ENCODE measurements around the gene CDH4.

The CDH4 gene

GRCh38 chr20:61284752-61285151 is 32.7 kb downstream of the CDH4 start:
- DNase-seq = no peak

GRCh38 chr20:61285152-61285645 is 33.1 kb downstream of the CDH4 start:
- DNase-seq = no peak

DNA sequence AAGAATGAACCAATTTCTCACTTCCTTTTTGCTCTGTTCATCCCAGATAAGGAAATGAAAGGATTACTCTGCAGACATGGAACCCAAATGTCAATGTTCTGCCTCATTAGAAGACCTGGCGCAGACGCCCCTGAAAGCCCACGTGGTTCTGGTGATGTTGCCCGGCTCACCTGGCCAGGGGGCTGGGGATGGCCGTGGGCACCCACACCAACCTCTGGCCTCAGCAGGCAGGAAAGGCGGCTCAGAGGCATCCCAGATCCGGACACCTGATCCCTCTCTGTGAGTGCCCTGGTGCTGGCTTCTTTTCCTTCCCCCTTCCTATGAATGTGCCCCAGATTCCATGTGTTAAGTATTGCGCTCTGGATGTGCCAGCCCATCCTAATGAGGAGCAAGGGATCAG is 33.6 kb downstream of the CDH4 start:
- no peak for DNase-seq

GRCh38 chr20:61287583-61288275 is 35.7 kb downstream of the CDH4 start:
- DNase-seq = no peak

DNA sequence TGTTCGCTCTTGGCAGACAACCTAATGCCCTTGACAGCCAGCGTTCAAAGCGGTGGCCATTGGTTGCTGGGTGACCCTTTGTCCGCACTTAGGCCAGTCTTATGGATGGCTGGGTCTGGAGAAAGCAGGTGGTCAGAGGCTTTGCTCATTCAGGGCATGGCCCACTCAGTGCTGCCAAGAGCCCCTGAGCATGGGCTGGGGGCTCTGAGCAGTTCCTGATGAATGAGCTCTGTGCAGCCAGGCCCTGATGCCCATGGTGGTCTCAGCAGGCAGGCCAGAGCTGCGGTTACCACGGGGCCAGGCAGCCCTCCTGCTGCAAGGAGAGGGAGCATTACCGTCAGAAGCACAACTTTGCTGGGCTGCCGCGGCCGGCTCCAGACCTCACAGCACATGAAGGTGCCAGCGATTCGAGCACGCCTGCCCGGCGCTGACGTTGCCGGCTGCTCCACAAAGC is 36.3 kb downstream of the CDH4 start:
- DNase-seq = no peak

DNA sequence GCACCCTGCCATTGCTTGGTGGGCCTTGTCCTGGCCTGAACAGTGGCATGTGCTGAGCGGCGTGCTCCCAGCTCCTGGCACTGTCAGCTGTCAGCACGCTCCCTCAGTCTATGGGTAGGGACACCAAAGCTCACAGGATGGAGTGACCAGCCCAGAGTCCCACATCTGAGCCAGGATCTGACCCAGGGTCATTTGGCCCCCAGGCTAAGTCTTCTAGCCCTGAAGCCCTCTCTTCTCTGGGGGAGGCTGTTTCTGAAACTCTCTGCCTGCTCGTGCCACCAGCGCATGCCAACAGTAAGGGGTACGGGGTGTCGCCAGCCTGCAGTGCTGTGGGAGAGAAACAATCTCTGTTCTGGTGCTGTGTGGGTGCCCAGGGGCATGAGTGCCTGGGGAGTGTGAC is 37.1 kb downstream of the CDH4 start:
- no peak for DNase-seq

DNA sequence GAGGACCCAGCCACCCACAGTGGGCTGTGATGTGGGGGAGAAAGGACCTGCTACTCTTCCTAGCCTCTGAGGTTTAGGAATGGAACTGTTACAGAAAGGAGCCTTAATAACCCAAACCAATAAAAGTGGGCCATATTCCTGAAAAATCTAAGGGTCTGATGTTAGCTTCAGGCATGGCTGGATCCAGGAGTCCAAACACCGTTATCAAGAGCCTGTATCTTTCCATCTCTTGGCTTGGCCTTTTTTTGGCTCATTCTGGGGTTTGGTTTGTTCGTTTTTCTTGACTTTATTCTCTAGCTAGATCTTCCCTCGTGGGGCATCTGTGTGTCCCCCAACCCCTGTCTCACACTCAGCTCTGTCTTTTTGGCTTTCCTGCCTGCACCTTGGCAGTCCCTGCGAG is 38.7 kb downstream of the CDH4 start:
- DNase-seq = no peak

GRCh38 chr20:61291166-61291829 is 39.2 kb downstream of the CDH4 start:
- DNase-seq = no peak

- DNase-seq = no peak
Observed at GRCh38 chr20:61292391-61292790, 40.3 kb downstream of the CDH4 start.

- no peak for DNase-seq
Observed at GRCh38 chr20:61292821-61293612, 41.0 kb downstream of the CDH4 start.

- DNase-seq = no peak
Observed at GRCh38 chr20:61293951-61294350, 41.9 kb downstream of the CDH4 start.

GRCh38 chr20:61295249-61295648 is 43.2 kb downstream of the CDH4 start:
- DNase-seq = no peak

- no peak for DNase-seq
Observed at GRCh38 chr20:61295682-61296628, 43.9 kb downstream of the CDH4 start.

GRCh38 chr20:61296629-61297019 is 44.6 kb downstream of the CDH4 start:
- DNase-seq = no peak

DNA sequence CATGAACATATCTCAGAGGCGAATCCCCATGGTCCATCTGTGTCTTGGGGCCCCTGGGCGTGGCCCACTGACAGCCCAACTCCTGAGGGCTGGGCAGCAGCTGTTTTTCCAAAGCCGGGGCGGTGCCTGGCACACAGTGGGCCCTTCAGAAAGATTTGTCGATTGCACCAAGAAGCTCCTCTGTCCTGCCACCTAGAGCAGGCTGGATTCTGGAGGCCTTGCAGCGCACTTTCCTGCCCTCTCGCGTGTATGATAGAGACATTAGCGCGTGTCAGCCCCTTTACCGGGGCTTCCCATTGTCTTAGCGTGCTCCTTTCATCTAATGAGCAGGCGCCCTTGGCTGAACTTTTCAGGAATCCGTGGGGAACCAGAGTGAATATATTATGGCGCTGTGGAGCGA is 45.4 kb downstream of the CDH4 start:
- no peak for DNase-seq

DNA sequence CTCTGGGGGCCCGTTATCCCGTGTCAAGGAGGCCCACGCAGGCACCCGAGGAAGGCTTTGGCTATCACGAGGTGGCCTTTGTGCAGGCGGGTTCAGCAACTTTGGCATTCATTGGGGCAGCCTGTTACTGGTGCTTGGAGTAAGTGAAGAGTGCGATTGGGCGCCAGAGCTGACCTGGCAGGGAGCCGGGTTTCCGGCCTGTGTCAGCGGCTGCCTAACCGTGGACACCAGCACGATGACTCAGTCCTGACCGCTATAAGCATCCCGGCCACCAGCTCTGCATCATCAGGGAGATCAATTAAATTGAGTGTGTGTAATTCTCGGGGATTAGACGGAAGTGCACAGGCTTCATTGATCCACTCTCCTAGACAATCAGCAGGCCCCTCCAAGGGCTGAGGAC is 45.9 kb downstream of the CDH4 start:
- DNase-seq = no peak

GRCh38 chr20:61298661-61299060 is 46.6 kb downstream of the CDH4 start:
- no peak for DNase-seq

- DNase-seq = no peak
Observed at GRCh38 chr20:61299104-61299503, 47.0 kb downstream of the CDH4 start.

- DNase-seq = no peak
Observed at GRCh38 chr20:61299618-61300017, 47.6 kb downstream of the CDH4 start.

DNA sequence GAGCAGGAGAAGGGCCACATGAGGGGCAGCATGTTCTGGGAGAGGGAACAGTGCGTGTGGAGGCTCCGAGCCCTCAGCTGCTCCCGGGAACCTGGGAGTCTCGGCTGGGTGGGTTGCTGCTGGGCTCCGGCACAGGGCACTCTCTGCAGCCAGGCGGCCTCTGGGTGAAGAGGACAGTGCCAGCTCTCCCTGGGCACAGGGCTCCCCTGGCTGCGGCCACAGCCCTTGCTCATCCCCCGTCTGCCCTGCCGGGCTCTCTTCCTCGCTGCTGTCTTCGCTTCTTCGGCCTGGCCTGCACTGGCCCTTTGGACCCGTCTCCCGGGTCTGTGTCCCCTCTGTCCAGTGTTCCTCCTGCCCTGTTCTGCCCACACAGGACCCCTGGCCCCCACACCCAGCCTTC is 48.2 kb downstream of the CDH4 start:
- DNase-seq = no peak

GRCh38 chr20:61300709-61301108 is 48.6 kb downstream of the CDH4 start:
- no peak for DNase-seq

DNA sequence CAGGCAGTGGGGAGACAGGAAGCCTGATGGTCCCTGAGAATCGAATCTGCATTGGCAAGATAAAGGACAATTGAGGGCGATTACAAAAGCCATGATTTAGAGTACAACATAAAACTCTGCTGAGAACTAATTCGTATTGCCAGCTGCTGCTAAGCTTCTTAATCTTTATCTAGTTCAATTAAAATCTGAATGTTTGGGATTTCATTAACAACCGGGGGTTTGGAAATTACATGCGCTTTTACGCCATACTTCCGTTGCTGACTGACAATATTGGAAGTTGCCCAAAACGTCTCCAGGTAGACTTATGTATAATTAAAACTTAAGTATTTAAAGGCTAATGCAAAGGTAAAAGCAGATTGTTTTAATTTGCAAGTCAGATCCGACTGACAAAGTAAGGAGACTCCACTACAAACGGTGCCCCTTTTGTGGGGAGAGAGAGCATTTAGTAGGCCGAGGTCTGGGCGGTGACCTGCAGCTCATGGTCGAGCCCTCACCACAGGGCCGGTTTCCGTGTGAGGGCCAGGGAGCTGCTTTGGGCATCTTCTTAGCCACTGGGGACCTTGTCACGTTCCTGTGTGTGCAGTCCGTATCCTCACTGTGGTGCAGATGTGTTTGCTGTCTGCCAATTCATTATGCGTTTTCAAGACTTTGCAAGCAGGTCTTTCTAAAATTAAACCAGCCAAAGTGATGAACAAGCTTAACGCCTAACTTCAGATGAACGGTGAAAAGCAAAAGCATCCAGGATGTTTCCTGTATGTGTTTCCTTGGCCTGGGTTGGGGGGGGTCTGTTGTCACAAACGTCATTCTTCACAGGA is 49.9 kb downstream of the CDH4 start:
- no peak for DNase-seq
